ENCODE measurements around the gene LRCOL1.

Gene LRCOL1

DNA sequence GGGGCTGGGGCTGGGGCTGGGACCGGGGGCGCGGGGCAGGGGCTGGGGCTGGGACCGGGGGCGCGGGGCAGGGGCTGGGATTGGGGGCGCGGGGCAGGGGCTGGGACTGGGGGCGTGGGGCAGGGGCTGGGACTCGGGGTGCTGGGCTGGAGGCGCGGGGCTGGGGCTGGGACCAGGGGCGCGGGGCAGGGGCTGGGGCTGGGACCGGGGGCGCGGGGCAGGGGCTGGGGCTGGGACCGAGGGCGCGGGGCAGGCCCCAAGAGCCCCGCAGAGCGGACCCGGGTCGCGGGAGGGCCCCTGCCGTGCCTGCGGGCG, 8.6 kb upstream of the LRCOL1 start:
- DNase-seq (ENCODE audit: low spot score), result no peak
- TF ChIP-seq, protein P1, sequence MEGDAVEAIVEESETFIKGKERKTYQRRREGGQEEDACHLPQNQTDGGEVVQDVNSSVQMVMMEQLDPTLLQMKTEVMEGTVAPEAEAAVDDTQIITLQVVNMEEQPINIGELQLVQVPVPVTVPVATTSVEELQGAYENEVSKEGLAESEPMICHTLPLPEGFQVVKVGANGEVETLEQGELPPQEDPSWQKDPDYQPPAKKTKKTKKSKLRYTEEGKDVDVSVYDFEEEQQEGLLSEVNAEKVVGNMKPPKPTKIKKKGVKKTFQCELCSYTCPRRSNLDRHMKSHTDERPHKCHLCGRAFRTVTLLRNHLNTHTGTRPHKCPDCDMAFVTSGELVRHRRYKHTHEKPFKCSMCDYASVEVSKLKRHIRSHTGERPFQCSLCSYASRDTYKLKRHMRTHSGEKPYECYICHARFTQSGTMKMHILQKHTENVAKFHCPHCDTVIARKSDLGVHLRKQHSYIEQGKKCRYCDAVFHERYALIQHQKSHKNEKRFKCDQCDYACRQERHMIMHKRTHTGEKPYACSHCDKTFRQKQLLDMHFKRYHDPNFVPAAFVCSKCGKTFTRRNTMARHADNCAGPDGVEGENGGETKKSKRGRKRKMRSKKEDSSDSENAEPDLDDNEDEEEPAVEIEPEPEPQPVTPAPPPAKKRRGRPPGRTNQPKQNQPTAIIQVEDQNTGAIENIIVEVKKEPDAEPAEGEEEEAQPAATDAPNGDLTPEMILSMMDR (IDR thresholded peaks at IDR 0.05; ENCODE audit: extremely low read depth, insufficient read depth, missing control alignments), result no peak
- in situ Hi-C loops (cut with MboI; ENCODE audit: low pct_unique_long_range_greater_than_20kb, low sequenced_read_pairs, unreplicated experiment), result loop anchor here (25.0 kb wide), 1 partner anchor 207 kb away; no protein-coding TSS in a partner anchor

DNA sequence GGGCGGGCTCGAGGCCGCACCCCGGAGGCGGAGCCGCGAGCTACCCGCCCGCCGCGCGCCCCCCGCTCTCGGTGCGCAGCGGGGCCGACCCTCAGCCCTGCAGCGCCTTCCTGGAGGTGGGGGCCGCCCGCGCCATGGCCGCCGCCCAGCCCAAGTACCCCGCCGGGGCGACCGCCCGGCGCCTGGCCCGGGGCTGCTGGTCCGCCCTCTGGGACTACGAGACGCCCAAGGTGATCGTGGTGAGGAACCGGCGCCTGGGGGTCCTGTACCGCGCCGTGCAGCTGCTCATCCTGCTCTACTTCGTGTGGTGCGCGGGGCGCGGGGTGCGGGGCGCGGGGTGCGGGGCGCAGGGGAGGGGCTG, 8.3 kb upstream of the LRCOL1 start, which contains the start of gene P2RX2:
Gene P2RX2, plus strand, starts transcription at position 94 of the 361 bp plus-strand sequence. Its CDS starts 41 bp downstream, at position 135.
- in situ Hi-C loops (cut with MboI; ENCODE audit: low pct_unique_long_range_greater_than_20kb, low sequenced_read_pairs, unreplicated experiment), result loop anchor here (25.0 kb wide), 1 partner anchor 206 kb away; no protein-coding TSS in a partner anchor
- TF ChIP-seq, protein P1 (IDR thresholded peaks at IDR 0.05; ENCODE audit: extremely low read depth, insufficient read depth, missing control alignments), result no peak
- DNase-seq (ENCODE audit: low spot score), result no peak

DNA sequence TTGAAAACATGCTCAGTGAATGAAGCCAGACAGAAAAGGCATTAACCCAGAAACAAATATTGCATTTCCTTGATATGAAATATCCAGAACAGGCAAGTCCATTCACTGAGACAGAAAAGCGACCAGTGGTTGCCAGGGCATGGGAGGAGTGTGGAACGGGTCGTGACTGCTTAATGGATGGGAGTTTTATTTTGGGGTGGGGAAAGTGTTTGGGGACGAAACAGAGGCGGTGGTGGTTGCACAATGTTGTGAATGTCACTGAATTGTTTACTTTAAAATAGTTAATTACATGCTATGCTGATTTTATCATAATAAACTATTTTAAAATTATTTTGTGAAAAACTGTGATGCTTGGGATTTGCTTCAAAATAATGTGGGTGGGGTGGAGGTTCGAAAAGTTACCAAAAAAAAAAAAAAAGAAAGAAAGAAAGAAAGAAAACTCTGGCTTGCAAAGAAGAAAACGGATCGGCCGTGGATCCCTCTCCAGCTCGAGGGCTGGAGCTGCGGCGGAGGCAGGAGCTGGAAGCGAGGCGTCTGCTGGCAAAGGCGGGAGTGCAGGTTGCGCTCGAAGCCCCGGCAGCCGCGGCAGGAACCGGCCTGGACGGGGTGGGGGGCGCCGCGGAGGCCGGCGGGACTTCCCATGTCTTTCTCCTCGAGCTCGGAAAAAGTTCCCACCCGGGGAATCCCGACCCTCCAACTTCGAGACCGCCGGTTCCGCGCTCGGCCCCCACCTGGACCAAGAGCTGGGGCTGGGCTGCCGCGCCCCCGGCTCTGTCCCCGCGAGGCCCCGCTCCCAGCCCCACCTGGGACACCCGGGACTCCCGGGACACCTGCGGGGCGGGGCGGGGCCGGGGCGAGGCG, 7.7 kb upstream of the LRCOL1 start:
- TF ChIP-seq, protein P1 (IDR thresholded peaks at IDR 0.05; ENCODE audit: extremely low read depth, insufficient read depth, missing control alignments), result no peak
- in situ Hi-C loops (cut with MboI; ENCODE audit: low pct_unique_long_range_greater_than_20kb, low sequenced_read_pairs, unreplicated experiment), result loop anchor here (25.0 kb wide), 1 partner anchor 206 kb away; no protein-coding TSS in a partner anchor
- DNase-seq (ENCODE audit: low spot score), result no peak

DNA sequence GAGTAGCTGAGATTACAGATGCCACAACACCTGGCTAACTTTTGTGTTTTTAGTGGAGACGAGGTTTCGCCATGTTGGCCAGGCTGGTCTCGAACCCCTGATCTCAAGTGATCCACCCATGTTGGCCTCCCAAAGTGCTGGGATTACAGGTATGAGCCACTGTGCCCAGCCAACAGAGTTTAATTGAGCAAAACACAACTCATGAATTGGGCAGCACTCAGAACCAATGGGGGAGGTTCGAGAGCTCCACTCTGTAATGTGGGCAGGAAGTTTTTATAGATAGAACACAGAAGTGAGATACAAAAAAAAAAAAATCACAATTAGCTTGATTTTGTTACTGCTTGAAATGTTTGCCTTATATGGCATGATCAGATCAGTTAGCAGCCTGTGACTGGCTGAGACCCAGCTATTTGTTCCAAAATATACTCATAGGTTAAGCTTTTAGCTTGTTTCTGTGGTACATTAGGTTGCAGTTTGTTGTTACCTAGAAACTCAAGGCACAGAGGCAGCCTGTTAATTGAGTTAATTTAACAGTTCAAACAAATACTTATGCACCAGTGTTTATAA, 6.8 kb upstream of the LRCOL1 start:
- in situ Hi-C loops (cut with MboI; ENCODE audit: low pct_unique_long_range_greater_than_20kb, low sequenced_read_pairs, unreplicated experiment), result loop anchor here (25.0 kb wide), 1 partner anchor 205 kb away; no protein-coding TSS in a partner anchor
- TF ChIP-seq, protein P1 (IDR thresholded peaks at IDR 0.05; ENCODE audit: extremely low read depth, insufficient read depth, missing control alignments), result no peak
- no peak for DNase-seq (ENCODE audit: low spot score)

DNA sequence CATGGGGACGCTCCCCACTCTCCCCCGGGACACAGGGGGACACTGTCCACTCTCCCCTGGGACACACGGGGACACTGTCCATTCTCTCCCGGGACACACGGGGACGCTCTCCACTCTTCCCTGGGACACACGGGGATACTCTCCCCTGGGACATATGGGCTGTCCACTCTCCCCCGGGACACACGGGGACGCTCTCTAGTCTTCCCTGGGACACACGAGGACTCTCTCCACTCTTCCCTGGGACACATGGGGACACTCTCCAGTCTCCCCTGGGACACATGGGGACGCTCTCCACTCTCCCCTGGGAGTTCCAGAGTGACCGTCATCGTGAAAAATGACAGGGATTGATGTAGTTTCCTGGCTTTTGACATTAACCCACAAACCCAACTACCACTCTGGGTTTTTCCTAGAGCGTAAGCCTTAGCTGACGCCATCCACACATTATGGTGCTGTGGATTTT, 5.2 kb upstream of the LRCOL1 start:
- DNase-seq (ENCODE audit: low spot score), result no peak
- in situ Hi-C loops (cut with MboI; ENCODE audit: low pct_unique_long_range_greater_than_20kb, low sequenced_read_pairs, unreplicated experiment), result loop anchor here (25.0 kb wide), 1 partner anchor 203 kb away; no protein-coding TSS in a partner anchor
- TF ChIP-seq, protein P1 (IDR thresholded peaks at IDR 0.05; ENCODE audit: extremely low read depth, insufficient read depth, missing control alignments), result no peak

DNA sequence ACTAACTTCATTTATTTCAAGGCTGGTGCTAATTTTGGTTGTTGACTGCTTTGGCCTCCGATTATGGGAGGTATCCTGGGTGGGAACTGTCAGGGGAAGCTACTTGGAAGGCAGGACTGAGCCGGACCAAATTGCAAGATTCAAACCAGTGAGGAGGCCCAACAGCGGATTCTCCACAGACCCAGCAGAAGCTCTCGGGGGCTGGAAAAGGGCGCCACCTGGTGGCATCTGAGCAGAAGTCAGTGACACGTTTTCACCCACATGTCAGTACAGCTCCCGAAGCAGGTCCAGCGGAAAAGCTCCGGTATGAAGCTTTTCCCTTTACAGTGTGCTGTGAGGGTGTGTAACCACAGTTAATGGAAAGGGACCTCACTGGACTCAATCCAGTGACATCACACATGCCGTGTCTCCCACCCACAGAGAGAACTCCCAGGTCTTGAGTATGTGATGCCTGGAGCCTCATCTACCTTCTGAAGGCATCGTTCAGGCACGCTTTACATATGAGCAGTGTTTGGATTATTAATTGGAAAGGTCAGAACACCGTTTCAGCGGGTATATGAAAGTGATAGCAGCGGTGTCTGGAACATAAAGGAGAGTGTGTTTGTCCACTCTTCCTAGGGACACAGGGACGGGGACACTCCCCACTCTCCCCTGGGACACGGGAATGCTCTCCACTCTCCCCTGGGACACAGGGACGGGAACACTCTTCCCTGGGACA, 4.6 kb upstream of the LRCOL1 start:
- in situ Hi-C loops (cut with MboI; ENCODE audit: low pct_unique_long_range_greater_than_20kb, low sequenced_read_pairs, unreplicated experiment), result loop anchor here (25.0 kb wide), 1 partner anchor 203 kb away; no protein-coding TSS in a partner anchor
- peak; percentile 89 for DNase-seq (ENCODE audit: low spot score)
- TF ChIP-seq, protein P1 (IDR thresholded peaks at IDR 0.05; ENCODE audit: extremely low read depth, insufficient read depth, missing control alignments), result peak; percentile 85
